ENCODE data around the gene NFIL3. TPM values are rescaled to one million over a fixed set of nuclear protein-coding genes. Genes with fewer than 3 reads are reported as not detected.

NFIL3 gene
- total and polyA plus RNA-seq, 2 of the 8 experiments (the other 6 are each of a cell fraction or from before 2014, with no cell fraction given) = 3.4 to 13.5 TPM

DNA sequence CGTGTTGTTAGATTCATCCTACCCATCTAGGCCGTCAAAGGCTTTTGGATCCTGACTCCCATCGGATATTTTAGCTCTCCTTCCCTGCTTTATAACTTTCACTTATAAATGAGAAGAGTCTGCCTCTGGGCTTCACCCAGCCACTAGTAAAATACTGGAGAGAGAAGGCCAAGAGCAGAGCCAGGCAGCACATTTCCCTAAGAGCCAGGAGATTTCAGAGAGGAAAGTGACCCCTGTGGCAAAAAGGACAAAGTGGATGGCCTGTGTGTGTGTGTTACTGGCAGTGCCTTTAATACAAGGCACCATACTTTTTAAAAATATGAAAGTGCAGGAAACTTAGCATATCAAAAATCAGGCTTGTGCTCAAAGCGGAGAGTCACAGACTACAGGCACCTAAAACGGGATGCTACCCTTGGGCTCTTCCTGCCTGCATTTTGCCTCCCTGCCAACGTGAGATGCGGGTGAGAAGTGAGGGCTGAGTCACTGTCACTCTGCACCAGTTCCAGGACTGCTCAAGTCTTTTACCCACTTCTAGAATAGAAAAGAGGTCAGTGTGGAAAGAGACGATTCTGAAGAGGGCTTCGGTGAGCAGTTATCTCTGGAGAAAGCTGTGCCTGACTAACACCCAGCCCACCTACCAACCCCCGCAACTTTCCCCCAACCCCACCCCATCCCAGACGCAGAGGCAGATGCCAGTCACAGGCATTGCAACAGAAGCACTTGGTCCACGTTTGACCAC lies 15.9 kb downstream of the NFIL3 start (continued):
- TF ChIP-seq, protein P1, sequence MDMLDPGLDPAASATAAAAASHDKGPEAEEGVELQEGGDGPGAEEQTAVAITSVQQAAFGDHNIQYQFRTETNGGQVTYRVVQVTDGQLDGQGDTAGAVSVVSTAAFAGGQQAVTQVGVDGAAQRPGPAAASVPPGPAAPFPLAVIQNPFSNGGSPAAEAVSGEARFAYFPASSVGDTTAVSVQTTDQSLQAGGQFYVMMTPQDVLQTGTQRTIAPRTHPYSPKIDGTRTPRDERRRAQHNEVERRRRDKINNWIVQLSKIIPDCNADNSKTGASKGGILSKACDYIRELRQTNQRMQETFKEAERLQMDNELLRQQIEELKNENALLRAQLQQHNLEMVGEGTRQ (IDR thresholded peaks at IDR 0.05; ENCODE audit: low read length) = no peak
- no peak for TF ChIP-seq CTBP2 (IDR thresholded peaks at IDR 0.05; ENCODE audit: borderline replicate concordance, insufficient read depth, insufficient read length, low read length)
- TF ChIP-seq RXRA (IDR thresholded peaks at IDR 0.05; ENCODE audit: insufficient read depth, low read depth, low read length) = no peak
- no peak for TF ChIP-seq NRF1 (IDR thresholded peaks at IDR 0.05; ENCODE audit: low read depth, low read length)

Data from H1 (cell line).